HCT116 (cell line): ENCODE measurements around the gene TMEM45B.

Source experiments
- EZH2 ChIP-seq: fragments of 200-600 bp; sonication (generic); IDR thresholded peaks from 2 replicates; pipeline ENCODE4 v1.6.1; 2017; ENCODE audit warnings: antibody characterized with exemption, mixed run types
- POLR2A ChIP-seq: IDR thresholded peaks from 2 replicates; pipeline ENCODE4 v1.7.0; 2011; ENCODE audit warnings: borderline replicate concordance; ENCODE audit not compliant: insufficient read depth, insufficient read length; ENCODE audit errors: extremely low read depth
- POLR2AphosphoS5 ChIP-seq: IDR thresholded peaks from 2 replicates; pipeline ENCODE4 v1.6.1; 2011; ENCODE audit warnings: mild to moderate bottlenecking, low read depth, low read length, moderate library complexity
- RAD21 ChIP-seq: IDR thresholded peaks from 2 replicates; pipeline ENCODE4 v1.6.1; 2012; ENCODE audit warnings: low read depth, mild to moderate bottlenecking
- SIN3A ChIP-seq: IDR thresholded peaks from 2 replicates; pipeline ENCODE4 v1.6.1; 2012; ENCODE audit warnings: low read depth
- SP1 ChIP-seq: IDR thresholded peaks from 2 replicates; pipeline ENCODE4 v1.6.1; 2012; ENCODE audit warnings: low read depth
- ZFX ChIP-seq: fragments of 450-650 bp; IDR thresholded peaks from 2 replicates; pipeline ENCODE4 v1.6.1; 2017
- TF ChIP-seq, protein P1 (sequence below), 3 experiments: fragments of 200-600 bp in 1 of 3; sonication (generic) in 1 of 3; IDR thresholded peaks in 2 of 3; conservative IDR thresholded peaks in 1 of 3; 2 replicates each; pipeline ENCODE4 v1.5.1; 2012 to 2017; ENCODE audit warnings: low read depth in 2 of 3, low read length in 2 of 3, antibody characterized with exemption in 1 of 3, borderline replicate concordance in 1 of 3, control low read depth in 1 of 3, mild to moderate bottlenecking in 1 of 3, mixed read lengths in 1 of 3, mixed run types in 1 of 3, moderate library complexity in 1 of 3; ENCODE audit not compliant: insufficient read depth in 1 of 3
- TF ChIP-seq, protein P2 (sequence below): IDR thresholded peaks from 2 replicates; pipeline ENCODE4 v1.6.1; 2012; ENCODE audit warnings: low read depth

DNA sequence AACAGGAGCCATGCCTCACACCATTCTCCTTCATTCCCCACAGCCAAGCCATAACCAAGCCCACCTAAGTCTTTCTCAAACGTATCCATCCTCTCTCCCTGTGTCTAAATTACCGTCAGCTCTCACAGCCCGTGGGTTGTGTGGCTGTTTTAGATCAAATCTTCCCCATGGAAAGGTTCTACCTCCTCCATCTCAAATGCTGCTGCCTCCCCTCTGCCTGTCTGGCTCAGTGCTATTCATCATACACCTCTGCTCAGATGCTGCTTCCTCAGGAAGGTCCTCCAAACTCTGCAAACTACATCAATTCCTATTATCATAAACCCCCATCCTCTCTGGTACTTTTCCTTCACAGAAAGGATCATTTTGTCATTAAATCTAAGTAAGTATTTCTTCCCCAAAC, 64.7 kb downstream of the TMEM45B start:
- TF ChIP-seq RAD21 (no peak), ZFX (no peak), POLR2AphosphoS5 (no peak), SIN3A (no peak), POLR2A (no peak), EZH2 (no peak), SP1 (no peak)
- TF ChIP-seq, protein P1, sequence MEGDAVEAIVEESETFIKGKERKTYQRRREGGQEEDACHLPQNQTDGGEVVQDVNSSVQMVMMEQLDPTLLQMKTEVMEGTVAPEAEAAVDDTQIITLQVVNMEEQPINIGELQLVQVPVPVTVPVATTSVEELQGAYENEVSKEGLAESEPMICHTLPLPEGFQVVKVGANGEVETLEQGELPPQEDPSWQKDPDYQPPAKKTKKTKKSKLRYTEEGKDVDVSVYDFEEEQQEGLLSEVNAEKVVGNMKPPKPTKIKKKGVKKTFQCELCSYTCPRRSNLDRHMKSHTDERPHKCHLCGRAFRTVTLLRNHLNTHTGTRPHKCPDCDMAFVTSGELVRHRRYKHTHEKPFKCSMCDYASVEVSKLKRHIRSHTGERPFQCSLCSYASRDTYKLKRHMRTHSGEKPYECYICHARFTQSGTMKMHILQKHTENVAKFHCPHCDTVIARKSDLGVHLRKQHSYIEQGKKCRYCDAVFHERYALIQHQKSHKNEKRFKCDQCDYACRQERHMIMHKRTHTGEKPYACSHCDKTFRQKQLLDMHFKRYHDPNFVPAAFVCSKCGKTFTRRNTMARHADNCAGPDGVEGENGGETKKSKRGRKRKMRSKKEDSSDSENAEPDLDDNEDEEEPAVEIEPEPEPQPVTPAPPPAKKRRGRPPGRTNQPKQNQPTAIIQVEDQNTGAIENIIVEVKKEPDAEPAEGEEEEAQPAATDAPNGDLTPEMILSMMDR (IDR thresholded peaks at IDR 0.05 in 2 of 3, conservative IDR thresholded peaks at IDR 0.05 in 1 of 3; ENCODE audit: borderline replicate concordance in 1 of 3, insufficient read depth in 1 of 3, low read depth in 2 of 3, low read length in 2 of 3) = no peak
- TF ChIP-seq, protein P2, sequence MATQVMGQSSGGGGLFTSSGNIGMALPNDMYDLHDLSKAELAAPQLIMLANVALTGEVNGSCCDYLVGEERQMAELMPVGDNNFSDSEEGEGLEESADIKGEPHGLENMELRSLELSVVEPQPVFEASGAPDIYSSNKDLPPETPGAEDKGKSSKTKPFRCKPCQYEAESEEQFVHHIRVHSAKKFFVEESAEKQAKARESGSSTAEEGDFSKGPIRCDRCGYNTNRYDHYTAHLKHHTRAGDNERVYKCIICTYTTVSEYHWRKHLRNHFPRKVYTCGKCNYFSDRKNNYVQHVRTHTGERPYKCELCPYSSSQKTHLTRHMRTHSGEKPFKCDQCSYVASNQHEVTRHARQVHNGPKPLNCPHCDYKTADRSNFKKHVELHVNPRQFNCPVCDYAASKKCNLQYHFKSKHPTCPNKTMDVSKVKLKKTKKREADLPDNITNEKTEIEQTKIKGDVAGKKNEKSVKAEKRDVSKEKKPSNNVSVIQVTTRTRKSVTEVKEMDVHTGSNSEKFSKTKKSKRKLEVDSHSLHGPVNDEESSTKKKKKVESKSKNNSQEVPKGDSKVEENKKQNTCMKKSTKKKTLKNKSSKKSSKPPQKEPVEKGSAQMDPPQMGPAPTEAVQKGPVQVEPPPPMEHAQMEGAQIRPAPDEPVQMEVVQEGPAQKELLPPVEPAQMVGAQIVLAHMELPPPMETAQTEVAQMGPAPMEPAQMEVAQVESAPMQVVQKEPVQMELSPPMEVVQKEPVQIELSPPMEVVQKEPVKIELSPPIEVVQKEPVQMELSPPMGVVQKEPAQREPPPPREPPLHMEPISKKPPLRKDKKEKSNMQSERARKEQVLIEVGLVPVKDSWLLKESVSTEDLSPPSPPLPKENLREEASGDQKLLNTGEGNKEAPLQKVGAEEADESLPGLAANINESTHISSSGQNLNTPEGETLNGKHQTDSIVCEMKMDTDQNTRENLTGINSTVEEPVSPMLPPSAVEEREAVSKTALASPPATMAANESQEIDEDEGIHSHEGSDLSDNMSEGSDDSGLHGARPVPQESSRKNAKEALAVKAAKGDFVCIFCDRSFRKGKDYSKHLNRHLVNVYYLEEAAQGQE = no peak
